HG03442 (cell line): ENCODE measurements around the gene IFITM10.

ENCODE experiments used
- ATAC-seq: cut with Tn5 transposase; IDR thresholded peaks from one replicate; pipeline ENCODE4 v1.9.1; 2021; ENCODE audit warnings: mild to moderate bottlenecking, moderate library complexity; ENCODE audit not compliant: unreplicated experiment

Gene IFITM10

DNA sequence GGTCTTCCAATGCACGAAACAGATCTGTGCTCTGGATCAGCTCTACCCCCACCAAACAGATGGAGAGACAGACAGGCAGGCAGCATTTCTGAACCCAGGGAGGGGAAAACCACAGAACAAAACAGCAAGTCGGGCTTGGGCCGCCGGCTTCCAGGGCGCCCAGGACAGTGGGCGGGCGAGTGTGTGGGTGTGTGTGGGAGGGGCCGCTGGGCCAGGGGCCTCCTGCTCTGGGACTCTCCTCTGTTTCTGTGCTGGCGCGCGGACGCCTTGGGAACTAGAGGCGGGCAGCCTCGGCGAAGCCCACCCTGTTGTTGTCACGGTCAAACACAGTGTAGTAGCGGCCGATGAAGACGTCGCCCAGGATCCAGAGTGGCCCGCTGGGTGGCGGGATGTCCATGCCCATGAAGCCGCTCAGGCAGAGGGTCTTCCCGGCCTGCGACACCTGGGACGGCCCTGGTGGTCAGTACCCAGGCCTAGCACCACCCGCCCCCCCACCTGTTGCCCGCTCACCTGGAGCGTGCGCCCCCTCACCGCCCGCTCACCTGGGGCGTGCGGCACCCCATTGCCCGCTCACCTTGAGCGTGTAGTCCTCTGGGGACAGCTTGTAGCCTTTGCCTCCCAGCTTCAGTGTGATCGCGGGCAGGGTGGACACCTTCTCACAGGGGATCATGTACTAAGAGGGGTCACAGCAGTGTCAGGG lies 3.0 kb upstream of the IFITM10 start:
- no peak for ATAC-seq

DNA sequence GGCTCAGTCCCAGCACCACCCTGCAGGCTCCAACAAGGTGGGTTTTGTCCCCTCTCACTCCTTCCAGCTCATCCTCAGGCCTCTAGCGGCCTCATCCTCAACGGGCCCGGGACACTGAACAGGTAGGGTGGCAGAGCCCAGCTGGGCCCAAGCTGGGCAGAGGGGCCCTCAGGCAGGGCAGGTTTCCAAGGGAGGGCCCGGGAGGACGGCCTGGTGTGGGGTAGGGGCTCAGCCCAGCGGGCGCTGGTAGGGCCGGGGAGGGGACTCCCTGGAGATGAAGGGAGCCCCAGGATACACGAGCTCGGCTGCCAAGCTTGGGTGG lies 2.5 kb upstream of the IFITM10 start:
- no peak for ATAC-seq

DNA sequence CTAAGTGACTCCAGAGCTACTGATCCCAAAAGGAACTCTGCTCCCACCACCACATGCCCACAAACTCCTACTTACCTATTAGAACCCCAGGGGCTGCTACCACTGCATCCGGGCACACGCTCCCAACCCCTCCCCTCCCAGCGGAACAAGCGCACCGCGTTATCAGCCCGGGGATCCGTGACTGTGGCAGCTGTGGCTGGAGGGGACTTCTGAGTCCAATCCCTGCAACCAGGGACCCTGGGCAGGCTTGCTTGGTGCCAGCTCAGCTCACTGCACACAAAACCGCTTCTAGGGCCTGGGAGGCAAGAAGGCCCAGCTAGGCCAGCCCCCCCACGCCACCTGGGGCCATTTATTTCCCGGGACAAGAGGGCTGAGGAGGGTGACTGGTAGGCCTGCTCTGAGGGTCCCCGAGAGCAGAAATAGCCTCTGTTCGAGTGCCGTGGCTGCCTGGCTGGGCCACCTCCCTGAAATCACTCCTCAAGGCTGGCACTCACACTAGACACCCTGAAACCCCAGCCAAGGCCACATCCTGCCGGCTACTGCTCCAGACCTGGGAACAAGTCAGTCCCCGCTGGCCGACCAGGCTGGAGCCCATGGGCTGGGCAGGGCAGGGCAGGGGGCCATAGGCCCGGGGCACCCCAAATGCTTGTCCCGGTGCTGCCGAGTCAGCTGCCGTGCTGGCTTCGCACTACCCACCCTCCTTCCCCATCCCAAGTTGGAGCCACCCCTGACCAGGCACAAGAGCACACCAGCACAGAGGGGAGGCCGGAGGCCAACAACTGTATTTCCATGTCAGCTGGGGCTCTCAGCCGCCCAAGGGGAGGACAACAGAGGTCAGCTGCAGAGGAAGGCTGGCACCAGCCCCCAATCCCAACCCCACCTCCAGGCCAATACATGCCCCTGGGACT lies 1.9 kb upstream of the IFITM10 start:
- ATAC-seq: no peak

DNA sequence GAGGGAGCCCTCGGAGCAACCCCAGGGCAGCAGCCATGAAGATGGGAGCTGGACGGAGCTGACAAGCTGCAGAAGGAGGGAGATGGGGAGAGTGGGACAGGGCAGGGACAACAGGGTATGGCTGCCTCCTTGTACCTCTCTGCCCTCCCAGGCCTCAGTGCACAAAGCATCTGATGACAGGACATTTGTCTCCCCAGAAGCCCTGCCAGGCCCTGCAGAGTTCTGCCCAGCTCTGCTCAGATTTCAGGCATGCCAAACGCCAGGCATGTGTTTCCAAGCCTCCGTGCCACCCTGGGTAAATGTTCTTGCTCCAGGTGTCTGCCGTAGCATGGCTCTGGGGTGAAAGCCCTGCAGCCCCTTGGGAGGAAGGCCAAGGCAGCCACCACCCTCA lies 1.1 kb upstream of the IFITM10 start:
- no peak for ATAC-seq

DNA sequence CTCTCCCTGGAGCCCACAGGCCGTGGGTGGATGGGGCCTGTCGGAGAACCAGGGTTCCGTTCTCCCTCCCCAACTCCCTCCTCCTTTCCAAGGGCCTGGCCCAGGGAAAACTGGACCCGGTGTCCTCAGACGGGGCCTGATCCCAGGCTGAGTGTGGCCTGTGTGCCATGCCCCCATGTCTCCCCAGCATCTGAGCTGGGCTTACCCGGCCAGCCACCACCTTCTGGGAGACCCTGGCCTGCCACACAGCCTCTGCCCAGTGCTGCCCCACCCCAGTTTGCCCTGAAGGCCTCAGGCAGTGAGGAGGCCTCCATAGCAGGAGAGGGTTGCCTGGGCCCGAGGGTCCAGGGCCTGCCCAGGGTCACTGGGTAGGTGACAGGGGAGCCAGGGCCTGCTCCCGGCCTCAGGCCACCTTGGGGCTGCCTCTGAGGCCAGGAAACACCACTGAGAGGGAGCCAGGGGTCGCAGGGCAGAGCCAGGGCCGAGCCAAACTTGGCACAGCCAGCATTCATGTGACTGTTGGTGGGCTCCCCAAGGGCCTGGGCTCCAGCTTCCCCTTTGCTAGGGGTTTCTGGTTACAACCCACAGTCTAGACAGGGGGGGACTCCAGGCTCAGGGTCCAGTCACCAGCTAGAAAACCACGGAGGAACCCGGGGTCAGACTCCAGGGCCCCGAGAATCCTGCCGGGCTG lies 590 bp upstream of the IFITM10 start:
- ATAC-seq: no peak

DNA sequence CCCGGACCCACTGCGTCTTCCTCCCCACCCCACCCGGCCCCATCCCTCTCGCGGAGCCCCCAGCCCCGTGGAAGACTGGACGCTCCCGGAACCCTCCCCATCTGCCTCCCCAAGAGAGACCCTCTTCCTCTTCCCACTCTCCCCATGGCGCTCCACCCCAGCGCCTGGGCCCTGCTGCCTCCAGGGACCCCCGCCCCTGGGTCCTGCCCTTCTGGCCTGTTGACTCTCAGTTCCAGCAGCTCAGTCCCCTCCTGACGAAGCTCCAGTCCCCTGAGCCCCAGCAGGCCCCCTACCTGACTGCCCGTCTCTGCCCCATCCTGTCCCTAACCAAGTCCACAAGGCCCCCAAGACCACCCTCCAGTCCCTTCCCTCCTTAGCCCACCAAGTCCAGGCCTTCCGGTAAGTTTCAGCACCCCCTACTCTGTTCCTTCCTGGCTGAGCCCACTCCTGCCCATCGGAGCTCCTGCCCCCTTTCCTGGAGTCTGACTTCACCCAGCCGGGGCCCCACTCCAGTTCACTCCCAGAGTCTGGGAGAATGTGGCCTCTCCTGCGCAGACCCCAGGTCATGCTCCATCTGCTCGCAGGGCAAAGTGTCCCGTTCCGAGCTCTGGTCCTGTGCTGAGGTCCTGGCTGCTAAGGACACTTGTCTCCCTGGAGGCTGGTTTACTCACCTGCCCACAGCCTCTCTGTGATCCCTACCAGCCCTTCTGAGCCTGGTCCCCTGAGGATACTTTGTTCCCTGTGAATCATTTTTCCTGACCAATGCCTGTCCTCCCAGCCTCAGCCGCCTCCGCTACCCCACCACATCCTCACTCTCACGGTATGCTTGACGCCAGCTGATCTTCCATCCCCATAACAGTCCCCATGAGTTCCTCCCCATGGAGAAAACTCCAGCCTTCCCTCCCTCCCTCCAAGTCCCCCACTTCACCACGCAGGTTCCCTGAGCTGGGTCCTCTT lies 722 bp downstream of the IFITM10 start:
- no peak for ATAC-seq

DNA sequence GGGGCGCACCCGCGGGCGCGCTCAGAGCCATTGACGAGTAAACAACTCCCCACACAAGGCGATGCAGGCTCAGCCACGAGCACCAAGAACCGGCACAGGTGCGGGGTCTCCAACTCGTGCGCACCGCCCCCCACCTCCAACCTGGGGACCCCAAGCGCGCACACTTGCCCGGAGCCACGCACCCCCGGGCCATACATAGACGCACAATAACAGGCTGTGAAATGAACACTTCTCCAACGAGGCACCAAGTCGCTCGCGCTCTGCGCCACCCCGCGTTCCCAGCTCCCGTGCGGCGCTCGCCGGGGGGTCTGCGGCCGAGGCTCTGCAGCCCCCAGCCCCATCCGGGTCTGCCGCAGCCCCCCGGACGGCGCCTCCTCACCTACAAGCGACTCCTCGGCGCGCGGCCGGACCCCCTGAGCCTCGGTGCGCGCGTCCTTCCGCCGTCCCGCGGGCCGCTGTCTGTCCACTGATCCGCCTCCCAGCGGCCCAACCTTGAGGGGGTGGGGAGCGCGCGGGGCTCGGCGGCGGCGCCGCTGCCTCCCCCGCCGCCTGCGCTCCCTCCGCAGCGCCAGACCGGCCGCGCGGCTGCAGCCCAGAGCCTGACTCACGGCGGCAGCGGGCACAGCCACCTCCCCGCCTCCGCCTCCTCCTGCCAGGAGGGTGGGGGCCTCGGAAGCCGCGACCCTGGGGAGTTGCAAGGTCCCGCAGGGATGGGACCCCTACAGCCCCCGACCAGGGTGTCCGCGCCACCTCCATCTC lies 1.6 kb downstream of the IFITM10 start:
- no peak for ATAC-seq

DNA sequence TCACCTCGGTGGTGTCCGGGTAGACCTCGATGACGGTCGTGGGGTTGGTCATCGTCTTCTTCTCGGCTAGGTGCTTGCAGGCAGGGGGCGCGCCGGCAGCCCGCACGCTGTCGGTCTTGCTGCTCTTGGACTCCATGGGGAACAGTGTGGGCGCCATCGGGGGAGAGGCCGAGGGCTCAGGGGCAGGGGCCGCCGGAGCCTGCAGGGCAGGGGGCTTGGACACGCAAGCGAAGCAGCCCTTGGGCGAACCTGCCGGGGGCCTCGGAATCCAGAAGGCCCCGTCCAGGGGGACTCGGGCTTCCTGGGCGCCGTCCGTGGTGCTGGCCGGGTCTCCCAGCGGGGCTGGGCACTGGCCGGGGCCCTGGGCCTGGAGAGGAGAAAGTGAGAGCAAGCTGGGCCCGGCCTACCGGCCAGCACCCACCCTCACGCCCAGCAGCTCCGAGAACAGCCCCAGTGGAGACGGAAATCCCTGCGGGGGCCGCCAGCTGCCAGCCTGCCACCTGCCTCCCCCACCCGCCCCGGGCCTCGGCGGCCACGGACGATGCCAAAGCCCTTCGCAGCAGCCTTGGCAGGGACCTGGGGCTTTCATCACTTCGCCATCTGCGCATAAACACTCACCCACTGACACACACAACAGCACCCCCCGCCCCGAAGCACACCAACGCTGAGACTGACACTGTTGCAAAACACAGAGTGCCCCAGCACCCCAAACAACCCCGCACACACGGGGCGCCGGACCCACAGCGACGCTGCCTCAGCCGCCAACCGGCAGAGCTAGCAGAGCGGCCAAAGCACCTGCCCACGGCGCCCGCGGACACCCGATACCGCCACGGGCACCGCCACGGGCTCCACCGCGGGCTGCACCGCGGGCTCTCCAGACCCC lies 2.4 kb downstream of the IFITM10 start:
- no peak for ATAC-seq

DNA sequence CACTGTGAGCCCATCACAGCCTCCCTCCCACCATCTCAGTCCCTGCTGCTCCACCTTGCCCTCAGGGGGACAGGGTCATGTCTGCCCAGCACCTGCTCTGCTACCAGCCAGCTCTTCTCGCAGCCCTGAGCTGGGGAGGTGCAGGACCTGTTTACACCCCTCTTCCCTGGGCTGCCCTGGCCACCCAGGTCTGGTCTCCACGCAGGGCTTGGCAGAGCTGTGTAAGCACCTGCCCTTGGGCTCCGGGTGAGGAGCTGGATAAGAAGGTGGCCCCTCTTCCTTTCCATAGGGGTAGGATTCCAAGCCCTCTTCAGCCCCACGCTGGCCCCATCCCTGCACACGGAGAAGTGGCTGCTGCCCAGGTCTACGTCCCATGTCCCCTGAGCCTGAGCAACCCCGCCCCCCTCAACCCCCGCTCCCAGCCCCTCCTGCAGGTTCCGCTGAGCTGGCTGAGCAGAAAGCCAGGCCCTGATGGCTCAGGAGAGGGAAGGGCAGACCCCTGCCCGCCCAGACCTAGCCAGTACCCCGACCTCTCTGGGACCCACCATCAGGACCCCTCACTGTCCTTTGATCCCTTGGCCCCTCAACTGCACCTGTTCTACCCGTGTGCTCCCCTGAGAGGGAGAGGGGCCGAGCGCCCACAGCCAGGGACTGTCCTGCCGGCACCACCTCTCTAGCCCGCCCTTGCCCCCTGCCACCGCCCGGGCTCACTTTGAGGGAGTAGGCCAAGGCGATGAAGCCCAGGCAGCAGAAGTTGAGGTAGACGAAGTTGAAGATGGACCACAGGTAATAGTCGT lies 3.2 kb downstream of the IFITM10 start:
- ATAC-seq: no peak

DNA sequence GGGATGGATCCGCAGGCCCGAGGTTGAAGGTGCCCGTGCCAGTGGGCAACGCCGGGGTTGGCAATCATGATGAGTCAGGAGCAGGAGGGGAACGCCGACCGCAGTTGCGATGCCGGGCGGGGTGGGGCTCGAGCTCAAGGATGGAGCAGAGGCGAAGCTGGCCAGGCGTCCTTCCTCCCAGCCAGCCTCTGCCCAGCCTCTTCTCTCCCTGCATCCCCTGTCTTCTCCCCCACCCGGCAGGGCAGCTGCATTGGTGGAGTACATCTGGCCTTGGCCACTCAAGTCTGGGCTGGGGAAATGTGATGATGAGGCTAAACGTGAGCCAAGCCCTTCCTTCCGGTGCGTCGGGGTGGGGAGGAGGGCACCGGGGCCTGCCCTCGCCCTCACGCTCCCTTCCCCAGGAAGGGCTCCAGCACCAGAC lies 3.9 kb downstream of the IFITM10 start:
- ATAC-seq: no peak

DNA sequence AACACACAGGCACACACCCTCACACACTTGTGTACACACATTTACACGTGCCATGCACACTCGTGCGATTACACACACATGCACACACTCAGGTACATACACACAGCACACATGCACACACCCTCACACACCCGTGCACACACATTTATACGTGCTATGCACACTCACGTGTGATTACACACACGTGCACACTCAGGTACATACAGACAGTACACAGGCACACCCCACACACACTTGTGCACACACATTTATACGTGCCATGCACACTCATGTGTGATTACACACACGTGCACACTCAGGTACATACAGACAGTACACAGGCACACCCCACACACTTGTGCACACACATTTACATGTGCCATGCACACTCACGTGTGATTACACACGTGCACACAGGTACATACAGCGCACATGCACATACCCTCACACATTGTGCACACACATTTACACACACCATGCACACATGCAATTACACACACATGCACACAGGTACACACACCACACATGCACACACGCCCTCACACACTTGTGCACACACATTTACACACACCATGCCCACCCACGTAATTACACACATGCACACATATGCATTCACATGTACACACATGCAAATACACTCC lies 4.6 kb downstream of the IFITM10 start:
- ATAC-seq: no peak

DNA sequence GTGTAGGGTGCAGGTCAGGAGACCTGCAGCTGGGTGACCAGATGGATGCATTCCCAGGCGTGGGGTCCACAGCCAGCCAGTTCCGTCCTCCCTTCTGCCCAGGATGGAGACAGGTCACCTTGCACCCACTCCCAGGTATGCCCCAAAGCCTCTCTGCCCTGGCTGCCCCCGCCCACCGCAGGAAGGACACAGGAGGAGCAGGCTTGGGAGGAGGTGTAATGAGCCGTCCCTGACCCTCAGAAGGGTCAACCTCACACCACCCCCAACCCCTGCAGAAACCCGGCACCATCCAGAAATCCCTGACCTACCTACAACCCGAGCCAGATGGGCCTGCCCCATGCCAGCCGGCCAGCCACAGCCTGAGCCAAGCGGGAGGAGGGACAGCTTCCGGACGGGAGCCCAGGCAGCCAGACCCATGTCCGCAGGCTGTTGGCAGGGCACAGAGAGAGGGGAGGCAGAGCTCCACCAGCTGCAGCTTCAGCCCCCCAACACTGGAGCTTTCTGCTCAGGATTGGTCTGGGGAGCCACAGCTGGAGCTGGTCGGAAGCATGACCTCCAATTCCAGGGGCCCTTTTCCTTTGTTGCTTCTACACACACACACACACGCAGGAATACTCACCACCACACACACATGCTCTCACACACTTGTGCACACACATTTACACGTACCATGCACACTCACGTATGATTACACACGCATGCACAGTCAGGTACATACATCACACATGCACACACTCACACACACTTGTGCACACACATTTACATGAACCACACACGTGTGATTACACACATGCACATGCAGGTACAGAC lies 5.3 kb downstream of the IFITM10 start:
- ATAC-seq: no peak

DNA sequence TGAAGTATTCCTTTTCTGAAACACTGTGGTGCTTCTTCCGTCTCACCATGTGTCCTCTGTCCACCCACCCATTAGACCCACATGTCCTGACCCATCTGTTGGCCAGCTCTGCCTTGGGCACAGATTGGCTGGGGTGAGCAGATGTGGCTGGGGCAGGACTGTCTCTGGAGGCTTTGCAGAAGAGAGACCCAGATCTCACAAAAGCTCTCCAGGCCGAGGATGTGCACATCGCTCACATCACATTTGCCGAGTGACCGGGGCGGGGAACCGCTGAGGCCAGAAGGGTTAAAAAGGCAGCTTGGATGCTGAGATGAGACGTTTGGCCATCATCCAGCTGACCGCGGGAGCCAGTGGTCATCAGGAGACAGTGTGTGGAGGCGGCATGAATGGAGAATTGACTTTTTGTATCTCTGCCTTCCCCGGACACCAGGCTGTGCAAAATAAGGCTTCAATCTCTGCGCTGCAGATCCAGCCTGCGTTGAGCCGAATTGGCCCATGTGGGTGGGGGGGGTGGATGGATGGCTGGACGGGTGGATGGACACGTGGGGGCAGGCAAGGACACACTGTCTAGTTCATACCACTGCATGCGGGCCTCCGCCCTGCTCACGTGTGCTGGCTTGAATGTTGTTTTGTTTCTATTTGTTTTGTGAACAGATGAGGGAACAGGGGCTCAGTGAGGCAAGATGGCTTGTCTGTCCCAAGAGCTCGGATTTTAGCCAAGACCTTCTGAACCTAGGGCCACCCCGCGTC lies 6.1 kb downstream of the IFITM10 start:
- no peak for ATAC-seq

DNA sequence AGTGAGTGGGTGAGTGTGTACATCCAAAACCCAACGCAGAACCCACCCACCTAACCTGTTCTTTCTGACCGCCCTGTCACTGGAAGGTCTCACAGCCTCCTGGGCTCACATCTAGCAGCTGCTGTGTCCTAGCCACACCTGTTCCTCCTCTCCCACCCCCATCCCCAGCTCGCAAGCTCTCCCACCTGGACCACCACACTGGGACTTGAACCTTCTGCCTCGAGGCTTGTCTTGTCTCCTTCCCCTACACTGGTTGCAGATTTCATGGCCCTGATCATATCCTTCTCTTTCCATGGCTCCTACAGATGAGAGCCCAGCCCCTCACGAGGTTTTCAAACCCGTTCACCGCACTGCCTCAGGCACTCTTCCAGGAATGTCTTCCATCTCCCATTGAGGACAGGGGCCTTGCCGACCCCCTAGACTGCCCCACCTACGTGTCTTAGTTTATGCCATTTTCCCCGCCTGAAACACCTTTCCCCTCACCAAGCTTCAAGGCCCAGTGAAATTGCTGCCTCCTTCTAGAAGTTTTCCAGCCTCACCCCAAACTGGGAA lies 6.7 kb downstream of the IFITM10 start:
- no peak for ATAC-seq

DNA sequence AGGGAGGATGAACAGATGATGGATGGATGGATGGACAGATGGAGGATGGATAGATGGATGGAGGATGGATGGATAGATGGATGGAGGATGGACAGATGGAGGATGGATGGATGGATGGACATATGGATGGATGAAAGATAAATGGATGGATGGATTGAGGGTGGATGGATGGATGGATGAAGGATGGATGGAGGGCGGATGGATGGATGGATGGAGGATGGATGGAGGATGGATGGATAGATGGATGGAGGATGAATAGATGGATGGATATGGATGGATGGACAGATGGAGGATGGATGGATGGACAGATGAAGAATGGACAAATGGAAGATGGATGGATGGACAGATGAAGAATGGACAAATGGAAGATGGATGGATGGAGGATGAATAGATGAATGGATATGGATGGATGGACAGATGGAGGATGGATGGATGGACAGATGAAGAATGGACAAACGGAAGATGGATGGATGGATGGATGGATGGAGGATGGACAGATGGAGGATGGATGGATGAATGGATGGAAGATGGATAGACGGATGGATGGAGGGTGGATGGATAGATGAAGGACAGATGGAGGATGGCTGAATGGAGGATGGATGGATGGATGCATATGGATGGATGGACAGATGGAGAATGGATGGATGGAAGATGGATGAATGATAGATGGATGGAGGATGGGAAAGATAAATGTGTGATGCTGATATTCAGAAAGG lies 7.4 kb downstream of the IFITM10 start:
- no peak for ATAC-seq
